K562 (cell line): ENCODE data around the gene DIP2B. TPM values are rescaled to one million over a fixed set of nuclear protein-coding genes. Genes with fewer than 3 reads are reported as not detected.

Source experiments
- ATAC-seq: fragments of 200-7000 bp; cut with Tn5 transposase; 3 replicates; pipeline ENCODE4 v1.9.1; 2020; ENCODE audit warnings: moderate library complexity
- BruUV-seq: library from RNA; stranded (reverse); fragments of 400-500 nt; replicated peaks from 2 replicates; lab custom pipeline; 2021; lab: Mats Ljungman, UMichigan
- CTCF ChIA-PET: fragments of 300-600 bp; formaldehyde crosslinking; extraction: SDS; loops from one replicate; lab custom pipeline; 2021; ENCODE audit warnings: low intra/inter-chr PET ratio; lab: Yijun Ruan, JAX
- POLR2A ChIA-PET: fragments of 300-600, 350-650 bp; sonication (Branson Sonifier 250); formaldehyde crosslinking; extraction: SDS; loops from one replicate; lab custom pipeline; 2021; ENCODE audit warnings: antibody characterized with exemption, inconsistent platforms; lab: Yijun Ruan, JAX
- DNase-seq, 4 experiments: peaks; one replicate each; pipeline versions ENCODE4 v3.0.0 to v3.0.0-alpha.2; 2011 to 2018; ENCODE audit warnings: low spot score in 3 of 4, mixed read lengths in 3 of 4; ENCODE audit errors: extremely low read depth in 1 of 4
- FAIRE-seq: peaks from 2 replicates; lab custom pipeline; 2011; peaks lifted over from hg19 to GRCh38; lab: Jason Lieb, UNC
- H2AFZ ChIP-seq: 2 replicates; pipeline ENCODE4 v1.6.0; 2011; ENCODE audit warnings: low read depth, low read length, control low read depth, inconsistent platforms
- H3K27ac ChIP-seq: fragments of 200-600 bp; 3 replicates; pipeline ENCODE4 v1.8.0; 2011; ENCODE audit warnings: low read depth, mild to moderate bottlenecking, control low read depth, inconsistent platforms, low read length, moderate library complexity, mixed read lengths; ENCODE audit errors: extremely low read depth
- H3K27me3 ChIP-seq, 2 experiments: fragments of 300-600 bp in 1 of 2; 2 replicates in 1 of 2; 3 replicates in 1 of 2; pipeline versions ENCODE4 v1.6.0 to v1.8.0; 2011; ENCODE audit warnings: inconsistent platforms in 2 of 2, low read length in 2 of 2, mild to moderate bottlenecking in 1 of 2, mixed read lengths in 1 of 2, moderate library complexity in 1 of 2; ENCODE audit not compliant: control insufficient read depth in 2 of 2, insufficient read depth in 2 of 2
- H3K36me3 ChIP-seq: fragments of 300-600 bp; 3 replicates; pipeline ENCODE4 v1.8.0; 2011; ENCODE audit warnings: mild to moderate bottlenecking, low read length, inconsistent platforms; ENCODE audit not compliant: control insufficient read depth, insufficient read depth
- H3K4me1 ChIP-seq, 2 experiments: fragments of 200-600 bp in 1 of 2; replicated peaks in 1 of 2; 2 replicates in 1 of 2; 3 replicates in 1 of 2; pipeline versions ENCODE4 v1.5.1 to v1.8.0; 2011; ENCODE audit warnings: inconsistent platforms in 2 of 2, low read length in 2 of 2, mild to moderate bottlenecking in 1 of 2, mixed read lengths in 1 of 2, moderate library complexity in 1 of 2; ENCODE audit not compliant: control insufficient read depth in 2 of 2, insufficient read depth in 2 of 2
- H3K4me2 ChIP-seq: 2 replicates; pipeline ENCODE4 v1.6.1; 2011; ENCODE audit warnings: low read length, control low read depth, inconsistent platforms, mixed read lengths; ENCODE audit not compliant: insufficient read depth
- H3K4me3 ChIP-seq: fragments of 200-600 bp; sonication (generic), shearing (Covaris generic); 2 replicates; pipeline ENCODE4 v1.5.1; 2016; ENCODE audit warnings: control low read depth, inconsistent platforms
- H3K79me2 ChIP-seq: fragments of 200-600 bp; 3 replicates; pipeline ENCODE4 v1.8.0; 2011; ENCODE audit warnings: low read length, inconsistent platforms; ENCODE audit not compliant: control insufficient read depth, insufficient read depth
- H3K9ac ChIP-seq, 2 experiments: 2 replicates each; pipeline versions ENCODE4 v1.6.0 to v1.6.1; 2011; ENCODE audit warnings: low read depth in 2 of 2, low read length in 2 of 2, control low read depth in 1 of 2, inconsistent platforms in 1 of 2, mild to moderate bottlenecking in 1 of 2, mixed read lengths in 1 of 2; ENCODE audit not compliant: insufficient read depth in 1 of 2
- H3K9me1 ChIP-seq: one replicate; pipeline ENCODE4 v1.6.0; 2011; ENCODE audit warnings: inconsistent platforms, mild to moderate bottlenecking, low read length, moderate library complexity; ENCODE audit not compliant: control insufficient read depth, insufficient read depth
- H3K9me3 ChIP-seq: replicated peaks from 2 replicates; pipeline ENCODE4 v1.5.1; 2011; ENCODE audit warnings: low read depth, low read length, inconsistent platforms; ENCODE audit not compliant: control insufficient read depth, insufficient read depth
- H4K20me1 ChIP-seq: replicated peaks from 2 replicates; pipeline ENCODE4 v1.6.1; 2011; ENCODE audit warnings: low read length, inconsistent platforms, mixed read lengths; ENCODE audit not compliant: control insufficient read depth, insufficient read depth
- ATF2 ChIP-seq: sonication (generic); formaldehyde crosslinking; IDR thresholded peaks from 2 replicates; pipeline ENCODE4 v1.8.1; 2022; ENCODE audit warnings: missing genetic modification reagents
- BRCA1 ChIP-seq, 2 experiments: fragments of 450-650 bp in 1 of 2; sonication (generic) in 1 of 2; formaldehyde crosslinking in 1 of 2; IDR thresholded peaks; 2 replicates each; pipeline versions ENCODE4 v1.5.0 to v1.6.1; 2017 to 2020; ENCODE audit warnings: mild to moderate bottlenecking in 1 of 2, missing genetic modification reagents in 1 of 2
- COPS2 ChIP-seq: fragments of 450-650 bp; conservative IDR thresholded peaks from 2 replicates; pipeline ENCODE4 v1.6.1; 2016; ENCODE audit warnings: mild to moderate bottlenecking, moderate library complexity
- CSDE1 ChIP-seq, 2 experiments: fragments of 450-650 bp; IDR thresholded peaks; 2 replicates each; pipeline ENCODE4 v1.6.1; 2016; ENCODE audit warnings: mild to moderate bottlenecking in 1 of 2
- HCFC1 ChIP-seq: IDR thresholded peaks from 2 replicates; pipeline ENCODE4 v1.6.1; 2012; ENCODE audit warnings: low read depth, low read length, improper control_type of control experiment
- HDAC2 ChIP-seq: fragments of 450-650 bp; IDR thresholded peaks from 2 replicates; pipeline ENCODE4 v1.6.1; 2016; ENCODE audit warnings: mild to moderate bottlenecking
- HEY1 ChIP-seq: fragments of 250-450 bp; sonication (Bioruptor Pico); IDR thresholded peaks from 2 replicates; pipeline ENCODE4 v1.5.0; 2020; ENCODE audit warnings: mild to moderate bottlenecking, moderate library complexity, borderline replicate concordance
- ILF3 ChIP-seq: fragments of 450-650 bp; IDR thresholded peaks from 2 replicates; pipeline ENCODE4 v1.6.1; 2018; ENCODE audit warnings: antibody characterized with exemption, mild to moderate bottlenecking, moderate library complexity, borderline replicate concordance
- MCM5 ChIP-seq: fragments of 450-650 bp; IDR thresholded peaks from 2 replicates; pipeline ENCODE4 v1.6.1; 2016; ENCODE audit warnings: low read depth
- MXI1 ChIP-seq: IDR thresholded peaks from 2 replicates; pipeline ENCODE4 v1.6.1; 2011; ENCODE audit warnings: low read depth, mild to moderate bottlenecking, improper control_type of control experiment, low read length
- MYC ChIP-seq, 2 experiments: fragments of 250-450 bp in 1 of 2; sonication (Bioruptor Pico) in 1 of 2; IDR thresholded peaks; 2 replicates each; pipeline versions ENCODE4 v1.5.1 to v1.6.1; 2012 to 2021; ENCODE audit warnings: low read depth in 2 of 2, borderline replicate concordance in 1 of 2, improper control_type of control experiment in 1 of 2, low read length in 1 of 2, mild to moderate bottlenecking in 1 of 2, moderate library complexity in 1 of 2
- PHTF2 ChIP-seq: fragments of 250-450 bp; sonication (Bioruptor Pico); IDR thresholded peaks from 2 replicates; pipeline ENCODE4 v1.5.0; 2021; ENCODE audit warnings: mild to moderate bottlenecking
- POLR2H ChIP-seq: IDR thresholded peaks from 2 replicates; pipeline ENCODE4 v1.6.1; 2016; ENCODE audit warnings: missing genetic modification characterization, low read depth, mild to moderate bottlenecking, control low read depth, missing compliant biosample characterization, moderate library complexity
- STAG1 ChIP-seq: sonication (generic); formaldehyde crosslinking; IDR thresholded peaks from 2 replicates; pipeline ENCODE4 v1.5.0; 2020; ENCODE audit warnings: missing genetic modification reagents, borderline replicate concordance
- STAT5A ChIP-seq: IDR thresholded peaks from 2 replicates; pipeline ENCODE4 v1.6.1; 2012; ENCODE audit warnings: low read length, inconsistent platforms, borderline replicate concordance
- ZNF143 ChIP-seq: sonication (generic); formaldehyde crosslinking; IDR thresholded peaks from 2 replicates; pipeline ENCODE4 v1.9.0; 2022; ENCODE audit warnings: mild to moderate bottlenecking, missing genetic modification reagents
- ZNF23 ChIP-seq: fragments of 250-450 bp; sonication (Bioruptor Pico); IDR thresholded peaks from 2 replicates; pipeline ENCODE4 v1.4.0; 2020; ENCODE audit warnings: mild to moderate bottlenecking
- ZNF431 ChIP-seq: sonication (generic); formaldehyde crosslinking; IDR thresholded peaks from 2 replicates; pipeline ENCODE4 v1.8.0; 2022; ENCODE audit warnings: mild to moderate bottlenecking, missing genetic modification reagents
- ZNF699 ChIP-seq: fragments of 250-450 bp; sonication (Bioruptor Pico); IDR thresholded peaks from 2 replicates; pipeline ENCODE4 v1.8.0; 2021; ENCODE audit warnings: mild to moderate bottlenecking, moderate library complexity; ENCODE audit not compliant: insufficient replicate concordance
- WGBS: fragments of 100-300 bp; shearing (Covaris generic); methylation state at CpG from one replicate; pipeline ENCODE4 v1.1.6; 2016; ENCODE audit warnings: low coverage, mixed read lengths; ENCODE audit not compliant: insufficient coverage; ENCODE audit errors: missing lambda C conversion rate; 5-methylcytosine and 5-hydroxymethylcytosine counted together
- in situ Hi-C: fragments of 300-500 bp; cut with MboI; formaldehyde crosslinking; loops from 4 replicates; pipeline ENCODE4 v1.15.0; 2018; ENCODE audit warnings: inconsistent platforms, mixed read lengths
- intact Hi-C: fragments of 100-400 bp; cut with micrococcal nuclease; formaldehyde crosslinking; loops from 2 replicates; pipeline ENCODE4 v1.14.2; 2022
- polyA plus RNA-seq, 8 experiments: library from polyadenylated mRNA; depleted of rRNA in 4 of 8; stranded (reverse) in 5 of 8; unstranded in 3 of 8; fragments of >200 nt; fragmentation: Nextera tagmentation in 2 of 8; fragmentation: Illumina TruSeq in 1 of 8; extraction: Ambion mirVana in 2 of 8; extraction: Trizol in 1 of 8; gene quantifications; 2 replicates each; pipeline versions ENCODE4 v1.2.1 to v1.2.3, GENCODE V29; 2011 to 2014; ENCODE audit warnings: inconsistent platforms in 1 of 8, missing spikeins in 1 of 8
- total RNA-seq, 7 experiments: library from RNA; depleted of rRNA in 6 of 7; stranded (reverse); fragments of >200 nt in 6 of 7; fragmentation: Illumina TruSeq in 2 of 7; extraction: Trizol in 2 of 7; gene quantifications; 2 replicates each; pipeline versions ENCODE4 v1.2.1 to v1.2.3, GENCODE V29; 2011 to 2021; ENCODE audit warnings: low replicate concordance in 1 of 7
- TF ChIP-seq, protein P1 (sequence below): fragments of 250-450 bp; sonication (Bioruptor Pico); IDR thresholded peaks from 2 replicates; pipeline ENCODE4 v1.4.0; 2020; ENCODE audit warnings: mild to moderate bottlenecking, moderate library complexity, borderline replicate concordance

Gene DIP2B
- total and polyA plus RNA-seq, 9 of the 15 experiments (the other 6 are each of a cell fraction or from before 2014, with no cell fraction given) = 4.6 to 26.1 (median 18.8) TPM

GRCh38 chr12:50566066-50566465 is 61.3 kb downstream of the DIP2B start (continued):
- TF ChIP-seq MYC (IDR thresholded peaks at IDR 0.05; ENCODE audit: low read depth, low read length) (no peak), MYC (CRISPR knock-in tag; IDR thresholded peaks at IDR 0.05; ENCODE audit: borderline replicate concordance, low read depth) (no peak), ZNF699 (CRISPR knock-in tag) (no peak), ZNF431 (no peak), POLR2H (no peak), MXI1 (no peak), MCM5 (no peak), STAG1 (CRISPR knock-in tag) (no peak)
- TF ChIP-seq, protein P1, sequence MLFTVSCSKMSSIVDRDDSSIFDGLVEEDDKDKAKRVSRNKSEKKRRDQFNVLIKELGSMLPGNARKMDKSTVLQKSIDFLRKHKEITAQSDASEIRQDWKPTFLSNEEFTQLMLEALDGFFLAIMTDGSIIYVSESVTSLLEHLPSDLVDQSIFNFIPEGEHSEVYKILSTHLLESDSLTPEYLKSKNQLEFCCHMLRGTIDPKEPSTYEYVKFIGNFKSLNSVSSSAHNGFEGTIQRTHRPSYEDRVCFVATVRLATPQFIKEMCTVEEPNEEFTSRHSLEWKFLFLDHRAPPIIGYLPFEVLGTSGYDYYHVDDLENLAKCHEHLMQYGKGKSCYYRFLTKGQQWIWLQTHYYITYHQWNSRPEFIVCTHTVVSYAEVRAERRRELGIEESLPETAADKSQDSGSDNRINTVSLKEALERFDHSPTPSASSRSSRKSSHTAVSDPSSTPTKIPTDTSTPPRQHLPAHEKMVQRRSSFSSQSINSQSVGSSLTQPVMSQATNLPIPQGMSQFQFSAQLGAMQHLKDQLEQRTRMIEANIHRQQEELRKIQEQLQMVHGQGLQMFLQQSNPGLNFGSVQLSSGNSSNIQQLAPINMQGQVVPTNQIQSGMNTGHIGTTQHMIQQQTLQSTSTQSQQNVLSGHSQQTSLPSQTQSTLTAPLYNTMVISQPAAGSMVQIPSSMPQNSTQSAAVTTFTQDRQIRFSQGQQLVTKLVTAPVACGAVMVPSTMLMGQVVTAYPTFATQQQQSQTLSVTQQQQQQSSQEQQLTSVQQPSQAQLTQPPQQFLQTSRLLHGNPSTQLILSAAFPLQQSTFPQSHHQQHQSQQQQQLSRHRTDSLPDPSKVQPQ = no peak

DNA sequence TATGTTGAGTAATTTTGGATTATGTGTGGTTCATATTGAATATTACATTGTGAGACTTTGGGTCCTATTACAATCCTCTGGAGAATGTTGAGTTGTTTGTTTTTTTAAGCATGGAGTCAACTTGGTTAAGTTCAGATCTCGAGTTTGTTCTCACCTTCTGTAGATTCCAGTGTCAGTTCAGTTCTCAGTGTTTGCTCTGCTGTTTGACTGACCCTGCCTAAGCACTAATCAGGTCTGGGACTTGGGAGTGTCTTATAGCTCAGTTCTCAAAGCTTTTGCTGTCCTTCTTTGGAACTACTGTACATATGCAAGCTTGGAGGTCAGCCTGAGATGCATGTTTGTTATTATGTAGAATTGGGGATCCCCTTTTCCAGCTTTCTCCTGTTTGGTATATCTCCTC is 63.1 kb downstream of the DIP2B start:
- in situ Hi-C loops = no loop called here
- Histone ChIP-seq H3K9me1 (no peaks in the 10 kb centered on the region), H3K79me2 (peaks cover 78% of the 10 kb centered on the region), H3K4me2 (no peak overlapping the region), H3K4me3 (no peak overlapping the region), H2AFZ (no peak overlapping the region), H3K9ac (no peak overlapping the region), H3K27me3 (no peaks in the 10 kb centered on the region), H3K27ac (no peak overlapping the region), H3K9me3 (no peaks in the 10 kb centered on the region), H4K20me1 (0 out of 2 replicates have a peak, but pooled peaks cover 3% of the 10 kb centered on the region), H3K36me3 (no peaks in the 10 kb centered on the region), H3K4me1 (peaks cover 10 to 14% of the 10 kb centered on the region in 2 experiments)
- intact Hi-C loops = no loop called here
- ChIA-PET CTCF (no interaction called here), POLR2A (interaction anchor here (1.2 to 1.6 kb wide), 2 partner anchors 12 to 61 kb away, joined by 3 to 5 read pairs; no protein-coding TSS in a partner anchor)
- 15% methylated on average over 1 of the region's 1 CpG for WGBS
- DNase-seq = no peak
- FAIRE-seq = no peak
- no peak for ATAC-seq
- no TSS peak for BruUV-seq
- no peak for TF ChIP-seq CSDE1 (IDR thresholded peaks at IDR 0.05)
- no peak for TF ChIP-seq COPS2
- no peak for TF ChIP-seq HEY1 (CRISPR knock-in tag)
- TF ChIP-seq PHTF2 (CRISPR knock-in tag) = no peak
- TF ChIP-seq ZNF23 (CRISPR knock-in tag) = no peak
- no peak for TF ChIP-seq ZNF143 (CRISPR knock-in tag)
- TF ChIP-seq HDAC2 = no peak
- no peak for TF ChIP-seq ATF2
- no peak for TF ChIP-seq STAT5A
- TF ChIP-seq ILF3 = no peak
- TF ChIP-seq BRCA1 (IDR thresholded peaks at IDR 0.05) = no peak
- TF ChIP-seq BRCA1 (CRISPR knock-in tag; IDR thresholded peaks at IDR 0.05) = no peak
- no peak for TF ChIP-seq HCFC1
